Measurements from ENCODE around the gene ARHGAP28. TPM values are rescaled to one million over a fixed set of nuclear protein-coding genes. Genes with fewer than 3 reads are reported as not detected.
A peak's percentile ranks its signal among the peaks of the same experiment; 100 is the strongest.

Gene ARHGAP28
- total RNA-seq, 1 donor from 2014 or later = 2.2 TPM

- TF ChIP-seq, protein P1, sequence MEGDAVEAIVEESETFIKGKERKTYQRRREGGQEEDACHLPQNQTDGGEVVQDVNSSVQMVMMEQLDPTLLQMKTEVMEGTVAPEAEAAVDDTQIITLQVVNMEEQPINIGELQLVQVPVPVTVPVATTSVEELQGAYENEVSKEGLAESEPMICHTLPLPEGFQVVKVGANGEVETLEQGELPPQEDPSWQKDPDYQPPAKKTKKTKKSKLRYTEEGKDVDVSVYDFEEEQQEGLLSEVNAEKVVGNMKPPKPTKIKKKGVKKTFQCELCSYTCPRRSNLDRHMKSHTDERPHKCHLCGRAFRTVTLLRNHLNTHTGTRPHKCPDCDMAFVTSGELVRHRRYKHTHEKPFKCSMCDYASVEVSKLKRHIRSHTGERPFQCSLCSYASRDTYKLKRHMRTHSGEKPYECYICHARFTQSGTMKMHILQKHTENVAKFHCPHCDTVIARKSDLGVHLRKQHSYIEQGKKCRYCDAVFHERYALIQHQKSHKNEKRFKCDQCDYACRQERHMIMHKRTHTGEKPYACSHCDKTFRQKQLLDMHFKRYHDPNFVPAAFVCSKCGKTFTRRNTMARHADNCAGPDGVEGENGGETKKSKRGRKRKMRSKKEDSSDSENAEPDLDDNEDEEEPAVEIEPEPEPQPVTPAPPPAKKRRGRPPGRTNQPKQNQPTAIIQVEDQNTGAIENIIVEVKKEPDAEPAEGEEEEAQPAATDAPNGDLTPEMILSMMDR (conservative IDR thresholded peaks at IDR 0.05; ENCODE audit: low read depth, low read length) = no peak
- no peak for DNase-seq (ENCODE audit: low read depth)
- no peak overlapping the region for H3K4me3 ChIP-seq (ENCODE audit: low read depth, low read length)
Measured at GRCh38 chr18:6708890-6709289, 20.6 kb upstream of the ARHGAP28 start.

- no peak for DNase-seq (ENCODE audit: low read depth)
- TF ChIP-seq, protein P1 (conservative IDR thresholded peaks at IDR 0.05; ENCODE audit: low read depth, low read length) = no peak
- no peak overlapping the region for H3K4me3 ChIP-seq (ENCODE audit: low read depth, low read length)
Measured at GRCh38 chr18:6711467-6711866, 18.0 kb upstream of the ARHGAP28 start.

GRCh38 chr18:6712401-6712800 is 17.1 kb upstream of the ARHGAP28 start:
- DNase-seq (ENCODE audit: low read depth) = no peak
- TF ChIP-seq, protein P1 (conservative IDR thresholded peaks at IDR 0.05; ENCODE audit: low read depth, low read length) = no peak
- H3K4me3 ChIP-seq (ENCODE audit: low read depth, low read length) = no peak overlapping the region

DNA sequence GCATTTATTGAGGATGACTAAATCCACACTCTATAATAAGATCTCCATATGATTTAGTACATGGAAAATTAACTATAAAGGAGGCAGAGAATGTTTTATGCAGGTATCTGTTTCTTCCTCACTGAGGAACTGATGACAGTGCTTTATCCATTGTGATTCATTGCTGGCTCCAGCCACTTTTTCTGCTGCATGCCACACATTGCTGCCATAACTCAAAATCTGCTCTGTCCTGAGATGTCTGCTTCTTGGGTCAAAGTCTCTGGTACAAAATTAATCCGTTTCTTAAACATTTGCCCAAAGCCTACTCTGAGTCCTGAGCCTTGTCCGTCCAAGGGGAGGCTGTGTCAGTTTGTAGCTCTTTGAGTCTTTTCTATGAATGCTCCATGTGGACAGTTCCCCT is 15.5 kb upstream of the ARHGAP28 start:
- DNase-seq (ENCODE audit: low read depth) = peak; percentile 10
- H3K4me3 ChIP-seq (ENCODE audit: low read depth, low read length) = no peak overlapping the region
- TF ChIP-seq, protein P1 (conservative IDR thresholded peaks at IDR 0.05; ENCODE audit: low read depth, low read length) = no peak

DNA sequence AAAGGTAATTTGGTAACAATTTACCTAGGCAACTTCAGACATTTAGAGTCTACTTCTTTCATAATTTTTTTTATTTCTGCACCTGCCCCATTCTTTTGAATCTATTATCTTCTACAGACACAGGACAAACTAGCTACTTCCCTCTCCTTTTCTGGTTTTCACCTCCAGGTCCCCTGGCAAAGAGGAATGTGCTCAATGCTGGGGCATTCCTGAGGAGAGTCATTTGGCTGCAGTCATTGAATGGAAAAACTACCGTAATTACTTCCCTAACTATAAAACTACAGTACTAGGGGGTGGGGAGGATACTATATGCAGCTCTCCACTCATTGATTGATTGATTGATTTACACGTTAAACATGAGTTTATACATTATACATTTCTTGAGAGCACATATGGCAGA is 11.2 kb upstream of the ARHGAP28 start:
- DNase-seq (ENCODE audit: low read depth) = no peak
- TF ChIP-seq, protein P1 (conservative IDR thresholded peaks at IDR 0.05; ENCODE audit: low read depth, low read length) = no peak
- H3K4me3 ChIP-seq (ENCODE audit: low read depth, low read length) = no peak overlapping the region

DNA sequence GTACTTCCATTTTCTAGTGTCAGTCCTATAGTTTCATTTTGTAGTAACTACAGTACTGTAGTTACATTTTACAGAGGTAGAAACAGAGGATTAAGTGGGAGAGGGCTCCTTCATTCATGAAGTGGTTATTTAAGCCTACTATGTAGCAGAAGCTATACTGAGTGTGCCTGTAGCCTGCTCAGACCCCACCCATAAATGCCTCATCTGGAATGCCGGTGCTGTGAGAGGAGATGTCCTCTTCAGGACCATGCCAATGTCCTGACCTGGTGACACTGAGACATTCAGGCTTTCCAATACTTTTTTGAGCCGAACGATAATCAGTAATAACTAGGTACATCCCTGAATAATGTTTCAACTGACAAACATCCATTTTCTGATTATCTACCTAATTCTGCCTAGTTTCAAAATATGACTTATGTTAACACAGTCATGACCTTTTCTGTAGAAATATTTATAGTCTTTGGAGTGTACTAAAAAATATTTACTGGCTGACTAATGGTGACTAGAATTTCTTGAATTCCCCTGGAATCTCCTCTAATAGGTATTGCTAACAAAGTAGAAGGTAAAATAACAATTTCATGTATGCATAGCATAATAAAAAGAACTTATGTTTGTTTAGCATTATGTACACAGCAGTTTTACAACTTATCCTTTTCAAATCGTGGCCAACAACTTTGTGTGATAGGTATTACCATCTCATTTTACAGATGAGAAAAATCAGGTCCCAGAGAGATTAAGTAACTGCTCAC is 10.2 kb upstream of the ARHGAP28 start:
- TF ChIP-seq, protein P1 (conservative IDR thresholded peaks at IDR 0.05; ENCODE audit: low read depth, low read length) = no peak
- H3K4me3 ChIP-seq (ENCODE audit: low read depth, low read length) = no peak overlapping the region
- no peak for DNase-seq (ENCODE audit: low read depth)
